Adipocyte (in vitro differentiated cells): Measurements from ENCODE around the gene LMF1.
"Not testable (repeated sequence)": the region's sequence is repeated elsewhere in the genome, so short reads cannot be mapped to it uniquely, and the experiment has no call there.

Source experiments
- DNase-seq: peaks from one replicate; pipeline ENCODE4 v3.0.0-alpha.2; 2015; ENCODE audit warnings: low read depth
- H3K27me3 ChIP-seq: replicated peaks from 2 replicates; pipeline ENCODE4 v1.7.0; 2013; ENCODE audit warnings: mild to moderate bottlenecking, low read length, moderate library complexity; ENCODE audit not compliant: control insufficient read depth, insufficient read depth
- H3K36me3 ChIP-seq: 2 replicates; pipeline ENCODE4 v1.7.0; 2013; ENCODE audit warnings: low read length, mild to moderate bottlenecking, moderate library complexity; ENCODE audit not compliant: control insufficient read depth, insufficient read depth, severe bottlenecking
- H3K4me1 ChIP-seq: 2 replicates; pipeline ENCODE4 v1.7.0; 2013; ENCODE audit warnings: mild to moderate bottlenecking, low read length, moderate library complexity; ENCODE audit not compliant: control insufficient read depth, insufficient read depth
- H3K4me3 ChIP-seq: 2 replicates; pipeline ENCODE4 v1.7.0; 2013; ENCODE audit warnings: mild to moderate bottlenecking, low read length, moderate library complexity
- H3K9ac ChIP-seq: 2 replicates; pipeline ENCODE4 v1.7.0; 2013; ENCODE audit warnings: mild to moderate bottlenecking, low read length, moderate library complexity
- H3K9me3 ChIP-seq: 2 replicates; pipeline ENCODE4 v1.7.0; 2013; ENCODE audit warnings: mild to moderate bottlenecking, low read length, moderate library complexity; ENCODE audit not compliant: control insufficient read depth

The LMF1 gene

GRCh38 chr16:845351-845745 is 125.4 kb downstream of the LMF1 start:
- Histone ChIP-seq H3K4me3 (no peak overlapping the region), H3K9me3 (no peaks in the 10 kb centered on the region), H3K9ac (no peak overlapping the region), H3K36me3 (no peaks in the 10 kb centered on the region), H3K4me1 (no peaks in the 10 kb centered on the region), H3K27me3 (peaks cover 25% of the 10 kb centered on the region)
- no peak for DNase-seq

DNA sequence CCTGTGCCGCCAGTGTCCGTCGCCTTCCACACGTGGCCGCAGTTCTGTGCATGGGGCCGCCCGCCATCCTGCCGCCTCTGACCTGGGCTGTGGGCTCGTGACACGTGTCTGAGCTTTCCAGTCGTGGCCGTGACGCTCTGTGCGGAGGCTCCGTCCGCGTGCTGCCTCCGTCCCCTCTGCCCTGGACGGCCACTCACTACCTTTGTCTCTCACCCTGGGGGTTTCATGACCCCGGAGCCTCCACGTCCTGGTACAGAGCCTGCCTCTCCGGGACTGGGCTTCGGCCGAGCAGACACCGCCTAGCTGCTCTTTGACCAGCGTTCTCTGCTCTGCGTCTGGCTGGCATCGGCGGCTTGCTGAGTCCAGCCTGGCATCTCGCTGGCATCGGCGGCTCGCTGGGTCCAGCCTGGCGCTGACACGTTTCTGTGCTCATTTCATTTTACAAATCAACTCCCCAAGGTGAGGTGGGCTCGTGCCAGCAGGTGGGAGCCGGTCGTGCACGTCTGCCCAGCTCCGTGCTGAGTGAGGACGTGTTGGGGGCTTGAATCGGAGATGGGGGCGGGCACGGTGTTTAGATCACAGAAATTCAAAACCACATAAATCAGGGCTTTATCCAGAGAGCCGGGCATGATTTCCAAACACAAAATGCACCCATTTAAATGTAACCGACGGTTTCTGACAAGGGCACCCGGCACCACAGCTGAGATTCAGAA is 126.0 kb downstream of the LMF1 start:
- no peak for DNase-seq
- Histone ChIP-seq H3K4me1 (no peaks in the 10 kb centered on the region), H3K36me3 (no peaks in the 10 kb centered on the region), H3K4me3 (no peak overlapping the region), H3K9ac (no peak overlapping the region), H3K9me3 (no peaks in the 10 kb centered on the region), H3K27me3 (peaks cover 27% of the 10 kb centered on the region)

DNA sequence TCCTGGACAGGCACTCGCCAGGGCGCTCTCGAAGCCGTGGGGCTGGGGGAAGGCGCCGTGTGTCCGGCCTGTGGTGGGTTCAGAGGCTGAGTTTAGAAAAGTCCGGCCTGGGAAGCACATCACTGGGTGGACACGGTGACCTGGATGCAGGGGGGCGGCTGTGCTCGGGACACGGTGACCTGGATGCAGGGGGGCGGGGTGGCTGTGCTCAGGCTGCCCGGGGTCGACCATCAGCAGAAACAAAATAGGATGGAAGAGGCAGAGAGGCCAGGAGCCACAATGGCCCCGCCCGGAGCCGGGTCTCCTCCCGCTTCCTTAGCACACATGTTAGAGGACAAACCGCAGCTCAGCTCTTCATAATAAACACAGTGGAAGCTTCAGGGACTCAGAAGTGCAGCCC is 127.0 kb downstream of the LMF1 start:
- Histone ChIP-seq H3K36me3 (no peaks in the 10 kb centered on the region), H3K9me3 (no peaks in the 10 kb centered on the region), H3K9ac (no peak overlapping the region), H3K4me3 (no peak overlapping the region), H3K4me1 (no peaks in the 10 kb centered on the region), H3K27me3 (peaks cover 31% of the 10 kb centered on the region)
- no peak for DNase-seq

DNA sequence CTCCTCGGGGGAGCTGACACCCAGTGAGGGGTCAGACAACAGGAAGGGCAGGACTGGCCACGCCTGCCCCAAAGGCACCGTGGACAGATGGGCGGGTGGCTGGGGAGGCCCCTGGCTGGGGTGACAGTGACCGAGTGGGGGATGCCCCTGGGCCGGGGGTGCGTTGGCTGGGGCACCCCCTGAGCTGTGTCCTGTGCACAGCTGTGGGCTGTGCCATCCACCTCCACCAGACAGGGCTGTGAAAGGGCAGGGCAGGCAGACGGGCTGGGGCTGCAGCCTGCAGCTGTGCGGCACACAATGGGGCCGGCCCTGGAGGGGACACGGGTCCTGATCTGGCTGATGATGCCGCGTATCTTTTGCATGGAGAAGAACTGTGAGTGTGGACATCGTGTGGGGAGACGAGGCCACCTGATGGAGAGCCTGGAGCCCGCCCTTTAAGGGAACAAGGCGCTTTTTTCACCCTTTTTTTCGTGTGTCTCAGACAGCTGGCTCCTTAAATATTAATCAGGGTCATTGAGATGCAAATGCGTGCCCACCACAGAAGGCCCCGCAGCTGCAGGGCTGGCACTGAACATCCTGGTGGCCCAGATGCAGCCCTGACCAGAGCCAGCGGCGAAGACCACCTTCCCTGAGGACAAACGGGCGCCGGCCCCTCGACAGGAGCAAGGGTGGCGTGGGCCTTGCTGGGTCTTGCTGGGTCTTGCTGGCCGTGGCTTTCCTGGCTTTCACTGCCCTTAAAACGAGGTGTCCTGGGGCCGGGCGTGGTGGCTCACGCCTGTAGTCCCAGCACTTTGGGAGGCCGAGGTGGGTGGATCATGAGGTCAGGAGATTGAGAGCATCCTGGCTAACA is 127.8 kb downstream of the LMF1 start:
- no peaks in the 10 kb centered on the region for H3K9me3 ChIP-seq
- no peaks in the 10 kb centered on the region for H3K36me3 ChIP-seq
- DNase-seq = no peak
- no peaks in the 10 kb centered on the region for H3K4me1 ChIP-seq
- H3K9ac ChIP-seq = no peak overlapping the region
- no peak overlapping the region for H3K4me3 ChIP-seq
- peaks cover 28% of the 10 kb centered on the region for H3K27me3 ChIP-seq

DNA sequence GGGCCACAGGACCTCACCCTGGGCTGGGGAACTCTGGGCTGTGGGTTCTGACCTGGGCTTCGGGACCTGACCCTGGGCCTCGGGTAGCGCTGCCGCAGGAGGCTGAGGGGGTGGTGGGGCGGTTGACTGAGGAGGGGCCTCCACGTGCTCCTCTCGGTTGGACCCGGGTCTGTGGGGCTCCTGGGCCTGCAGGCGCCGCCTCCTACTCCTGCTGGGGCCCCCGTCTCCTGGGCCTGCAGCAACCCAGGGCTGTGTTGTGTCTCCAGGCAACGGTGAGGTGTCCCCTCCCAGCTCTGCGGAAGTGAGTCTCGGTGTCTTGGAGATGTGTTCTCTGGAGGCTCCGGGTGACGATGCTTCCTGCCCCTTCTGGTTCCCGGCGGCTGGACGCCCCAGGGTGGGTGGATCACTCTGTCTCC is 128.7 kb downstream of the LMF1 start:
- Histone ChIP-seq H3K4me1 (no peaks in the 10 kb centered on the region), H3K9ac (no peak overlapping the region), H3K9me3 (peaks cover 1% of the 10 kb centered on the region), H3K27me3 (peaks cover 28% of the 10 kb centered on the region), H3K4me3 (no peak overlapping the region), H3K36me3 (no peaks in the 10 kb centered on the region)
- DNase-seq = no peak

DNA sequence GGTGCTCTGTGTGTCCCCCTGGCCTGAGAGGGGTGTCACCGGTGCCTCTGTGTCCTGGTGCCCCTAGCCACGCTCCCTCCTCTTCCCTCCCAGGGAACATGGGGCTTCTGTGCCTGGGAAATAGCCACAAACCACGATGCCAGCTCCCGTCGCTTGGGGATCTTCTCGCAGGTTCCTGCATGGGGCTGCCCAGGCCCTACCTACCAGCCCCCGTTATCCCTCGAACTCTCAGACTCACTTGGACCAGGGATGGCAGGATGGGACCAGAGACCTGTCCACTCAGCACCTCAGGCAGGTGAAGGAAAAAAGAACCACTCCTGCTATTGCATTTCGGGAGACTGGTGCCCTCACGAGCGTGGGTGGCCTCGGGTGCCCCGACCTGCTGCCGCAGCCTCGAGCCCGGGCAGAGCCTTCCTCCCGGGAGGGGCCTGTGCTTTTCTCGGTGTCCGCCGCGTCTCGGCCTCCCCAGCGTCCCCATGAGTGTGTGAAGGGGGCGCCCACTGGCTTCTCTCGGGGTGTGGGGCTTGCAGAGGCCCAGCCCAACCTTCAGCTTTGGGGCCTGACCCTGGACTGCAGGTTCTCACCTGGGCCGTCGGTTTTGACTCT is 129.2 kb downstream of the LMF1 start:
- no peak overlapping the region for H3K4me3 ChIP-seq
- H3K36me3 ChIP-seq = no peaks in the 10 kb centered on the region
- no peaks in the 10 kb centered on the region for H3K4me1 ChIP-seq
- peaks cover 28% of the 10 kb centered on the region for H3K27me3 ChIP-seq
- H3K9me3 ChIP-seq = peaks cover 6% of the 10 kb centered on the region
- H3K9ac ChIP-seq = no peak overlapping the region
- DNase-seq = no peak

GRCh38 chr16:840561-841454 is 130.0 kb downstream of the LMF1 start:
- H3K9ac ChIP-seq = no peak overlapping the region
- no peaks in the 10 kb centered on the region for H3K36me3 ChIP-seq
- H3K27me3 ChIP-seq = peaks cover 28% of the 10 kb centered on the region
- no peak for DNase-seq
- H3K4me1 ChIP-seq = no peaks in the 10 kb centered on the region
- peaks cover 14% of the 10 kb centered on the region for H3K9me3 ChIP-seq
- no peak overlapping the region for H3K4me3 ChIP-seq

DNA sequence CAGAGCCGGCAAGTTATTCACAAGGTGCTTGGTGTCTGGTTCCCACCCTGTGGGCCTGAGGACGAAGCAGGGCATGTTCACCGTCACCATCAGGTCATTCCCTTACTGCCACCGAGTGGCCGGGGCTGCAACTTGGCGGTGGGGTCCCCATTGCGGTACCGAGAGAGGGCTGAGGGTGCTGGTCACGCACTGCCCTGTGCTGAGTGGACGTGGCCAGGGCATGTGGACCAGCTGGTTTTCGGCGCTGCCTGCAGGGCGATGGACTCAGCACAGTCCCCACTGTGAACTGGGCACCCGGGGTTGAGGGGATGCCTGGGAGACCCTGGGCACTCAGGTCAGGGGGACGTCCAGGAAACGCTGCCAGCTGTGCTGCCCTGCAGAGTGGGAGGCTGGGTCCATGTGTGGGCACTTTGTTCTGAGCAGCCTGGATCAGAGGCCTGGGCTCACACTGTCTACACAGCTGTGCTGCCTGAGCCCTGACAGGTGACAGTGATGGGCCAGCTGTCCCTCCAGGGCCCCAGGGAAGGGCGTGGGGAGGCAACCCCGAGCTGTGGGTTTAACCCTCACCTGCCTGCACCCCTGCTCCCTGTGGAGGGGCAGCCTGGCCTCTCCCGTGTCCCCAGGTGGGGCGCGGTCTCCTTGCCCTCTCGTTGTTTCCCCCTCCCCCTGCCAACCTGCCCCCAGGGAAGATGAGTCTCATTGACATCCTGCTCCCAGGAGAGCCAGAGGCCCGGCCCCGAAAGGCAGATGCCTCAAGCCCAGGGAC is 131.0 kb downstream of the LMF1 start:
- Histone ChIP-seq H3K27me3 (peaks cover 24% of the 10 kb centered on the region), H3K36me3 (no peaks in the 10 kb centered on the region), H3K9me3 (peaks cover 20% of the 10 kb centered on the region), H3K4me3 (no peak overlapping the region), H3K4me1 (no peaks in the 10 kb centered on the region), H3K9ac (no peak overlapping the region)
- no peak for DNase-seq

GRCh38 chr16:838741-839140 is 132.0 kb downstream of the LMF1 start:
- Histone ChIP-seq H3K4me1 (no peaks in the 10 kb centered on the region), H3K9me3 (peaks cover 30% of the 10 kb centered on the region), H3K4me3 (no peak overlapping the region), H3K27me3 (peaks cover 27% of the 10 kb centered on the region), H3K36me3 (no peaks in the 10 kb centered on the region), H3K9ac (no peak overlapping the region)
- no peak for DNase-seq

- H3K4me3 ChIP-seq, DNase-seq: not testable (repeated sequence)
These were observed 134.0 kb downstream of the LMF1 start for GRCh38 chr16:836822-837221.

More at GRCh38 chr16:836822-837221, 134.0 kb downstream of the LMF1 start:
- not testable (repeated sequence) for H3K9ac ChIP-seq, H3K36me3 ChIP-seq, H3K4me1 ChIP-seq
- H3K9me3 ChIP-seq = peaks cover 32% of the 10 kb centered on the region
- peaks cover 28% of the 10 kb centered on the region for H3K27me3 ChIP-seq
